NT2/D1 (cell line): ENCODE measurements around the gene NXT2.
"Not testable (repeated sequence)": the region's sequence is repeated elsewhere in the genome, so short reads cannot be mapped to it uniquely, and the experiment has no call there.

Experiments used
- SUZ12 ChIP-seq: IDR thresholded peaks from 2 replicates; pipeline ENCODE4 v1.6.1; 2011; ENCODE audit not compliant: insufficient read length, insufficient read depth; ENCODE audit errors: extremely low read depth
- YY1 ChIP-seq: IDR thresholded peaks from 2 replicates; pipeline ENCODE4 v1.6.1; 2011; ENCODE audit not compliant: insufficient read length, insufficient read depth
- ZNF274 ChIP-seq: IDR thresholded peaks from 2 replicates; pipeline ENCODE4 v1.6.1; 2011; ENCODE audit warnings: mild to moderate bottlenecking, low read depth, low read length

- TF ChIP-seq YY1, SUZ12, ZNF274: not testable (repeated sequence)
Observed at GRCh38 chrX:109576083-109576482, 39.4 kb downstream of the NXT2 start.
